Mammary epithelial cell (primary cell): ENCODE measurements around the gene PIK3R3.

ENCODE experiments used
- EZH2 ChIP-seq: IDR thresholded peaks from 2 replicates; pipeline ENCODE4 v1.6.1; 2012; ENCODE audit warnings: low read length, inconsistent platforms, borderline replicate concordance
- TF ChIP-seq, protein P1 (sequence below), 2 donors: IDR thresholded peaks in 1 of 2; conservative IDR thresholded peaks in 1 of 2; 2 replicates each; pipeline ENCODE4 v1.5.1; 2011 to 2012; ENCODE audit warnings: inconsistent platforms in 2 of 2, low read length in 2 of 2, mild to moderate bottlenecking in 2 of 2, control low read depth in 1 of 2, low read depth in 1 of 2; ENCODE audit not compliant: insufficient read depth in 1 of 2; ENCODE audit errors: extremely low read depth in 1 of 2

DNA sequence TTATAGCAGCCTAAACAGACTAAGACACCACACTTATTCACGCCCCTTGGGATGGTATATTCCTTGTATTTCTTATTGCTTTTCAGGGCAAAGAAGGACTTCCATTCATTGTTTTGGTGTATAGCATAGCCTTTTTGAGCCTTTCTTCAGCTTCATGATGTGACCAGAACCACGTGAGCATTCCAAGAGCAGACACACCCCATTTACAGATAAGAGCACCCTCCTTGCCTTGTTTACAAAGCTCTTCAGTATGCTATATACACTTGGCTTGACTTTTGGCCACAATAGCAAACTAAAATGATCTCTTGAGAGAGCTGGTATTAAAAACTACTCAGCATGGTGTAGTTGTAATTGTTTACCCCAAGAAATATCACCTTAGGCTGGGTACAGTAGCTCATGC lies 78.7 kb downstream of the PIK3R3 start:
- TF ChIP-seq, protein P1, sequence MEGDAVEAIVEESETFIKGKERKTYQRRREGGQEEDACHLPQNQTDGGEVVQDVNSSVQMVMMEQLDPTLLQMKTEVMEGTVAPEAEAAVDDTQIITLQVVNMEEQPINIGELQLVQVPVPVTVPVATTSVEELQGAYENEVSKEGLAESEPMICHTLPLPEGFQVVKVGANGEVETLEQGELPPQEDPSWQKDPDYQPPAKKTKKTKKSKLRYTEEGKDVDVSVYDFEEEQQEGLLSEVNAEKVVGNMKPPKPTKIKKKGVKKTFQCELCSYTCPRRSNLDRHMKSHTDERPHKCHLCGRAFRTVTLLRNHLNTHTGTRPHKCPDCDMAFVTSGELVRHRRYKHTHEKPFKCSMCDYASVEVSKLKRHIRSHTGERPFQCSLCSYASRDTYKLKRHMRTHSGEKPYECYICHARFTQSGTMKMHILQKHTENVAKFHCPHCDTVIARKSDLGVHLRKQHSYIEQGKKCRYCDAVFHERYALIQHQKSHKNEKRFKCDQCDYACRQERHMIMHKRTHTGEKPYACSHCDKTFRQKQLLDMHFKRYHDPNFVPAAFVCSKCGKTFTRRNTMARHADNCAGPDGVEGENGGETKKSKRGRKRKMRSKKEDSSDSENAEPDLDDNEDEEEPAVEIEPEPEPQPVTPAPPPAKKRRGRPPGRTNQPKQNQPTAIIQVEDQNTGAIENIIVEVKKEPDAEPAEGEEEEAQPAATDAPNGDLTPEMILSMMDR (conservative IDR thresholded peaks at IDR 0.05 in 1 of 2, IDR thresholded peaks at IDR 0.05 in 1 of 2; ENCODE audit: extremely low read depth in 1 of 2, insufficient read depth in 1 of 2, low read depth in 1 of 2, low read length in 2 of 2): no peak
- TF ChIP-seq EZH2: no peak
